ENCODE measurements around the gene CARD9. TPM values are rescaled to one million over a fixed set of nuclear protein-coding genes. Genes with fewer than 3 reads are reported as not detected.

CARD9 gene
- total and polyA plus RNA-seq, 8 donors, result 0.92 to 8.2 (median 1.3) TPM; not detected in 1

- WGBS, 5 donors, result 83 to 89% (median 88%) methylated on average over 5 to 20 of the region's 20 CpGs
- Histone ChIP-seq H3K27me3 (no peaks in the 10 kb centered on the region), H3K27ac (no peak overlapping the region), H3K36me3 (peaks cover 0 to 20% (median 7%) of the 10 kb centered on the region in 4 donors), H3K4me1 (peaks cover 28 to 38% (median 36%) of the 10 kb centered on the region in 4 donors), H3K4me3 (no peak overlapping the region), H3K9me3 (no peaks in the 10 kb centered on the region)
- no peak for DNase-seq
- intact Hi-C loops (cut with DNase I; ENCODE audit: low total_unique reads), result no loop called here
- TF ChIP-seq, protein P1, sequence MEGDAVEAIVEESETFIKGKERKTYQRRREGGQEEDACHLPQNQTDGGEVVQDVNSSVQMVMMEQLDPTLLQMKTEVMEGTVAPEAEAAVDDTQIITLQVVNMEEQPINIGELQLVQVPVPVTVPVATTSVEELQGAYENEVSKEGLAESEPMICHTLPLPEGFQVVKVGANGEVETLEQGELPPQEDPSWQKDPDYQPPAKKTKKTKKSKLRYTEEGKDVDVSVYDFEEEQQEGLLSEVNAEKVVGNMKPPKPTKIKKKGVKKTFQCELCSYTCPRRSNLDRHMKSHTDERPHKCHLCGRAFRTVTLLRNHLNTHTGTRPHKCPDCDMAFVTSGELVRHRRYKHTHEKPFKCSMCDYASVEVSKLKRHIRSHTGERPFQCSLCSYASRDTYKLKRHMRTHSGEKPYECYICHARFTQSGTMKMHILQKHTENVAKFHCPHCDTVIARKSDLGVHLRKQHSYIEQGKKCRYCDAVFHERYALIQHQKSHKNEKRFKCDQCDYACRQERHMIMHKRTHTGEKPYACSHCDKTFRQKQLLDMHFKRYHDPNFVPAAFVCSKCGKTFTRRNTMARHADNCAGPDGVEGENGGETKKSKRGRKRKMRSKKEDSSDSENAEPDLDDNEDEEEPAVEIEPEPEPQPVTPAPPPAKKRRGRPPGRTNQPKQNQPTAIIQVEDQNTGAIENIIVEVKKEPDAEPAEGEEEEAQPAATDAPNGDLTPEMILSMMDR (IDR thresholded peaks at IDR 0.05), result no peak
- TF ChIP-seq POLR2AphosphoS5 (IDR thresholded peaks at IDR 0.05), result no peak
- TF ChIP-seq EP300 (IDR thresholded peaks at IDR 0.05), result no peak
- no peak for TF ChIP-seq POLR2A (IDR thresholded peaks at IDR 0.05)
Measured at GRCh38 chr9:136346927-136347465, 26.5 kb downstream of the CARD9 start.

DNA sequence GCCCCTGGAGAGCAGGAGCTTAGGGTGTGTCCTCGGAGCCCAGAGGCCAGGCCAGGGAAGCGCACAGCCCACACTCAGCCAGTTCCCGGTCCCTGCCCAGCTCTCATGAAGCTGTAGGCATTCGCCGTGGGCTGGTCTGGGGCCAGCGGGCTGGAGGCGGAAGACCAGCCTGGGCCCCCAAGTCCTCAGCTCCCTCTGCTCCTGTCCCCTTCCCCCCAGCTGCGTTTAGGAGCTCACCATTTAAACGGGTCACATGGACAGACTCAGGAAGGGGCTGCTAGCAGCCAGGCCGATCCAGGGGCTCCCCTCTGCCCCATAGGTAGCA is 27.4 kb downstream of the CARD9 start:
- TF ChIP-seq POLR2AphosphoS5 (IDR thresholded peaks at IDR 0.05) (no peak), EP300 (IDR thresholded peaks at IDR 0.05) (no peak), POLR2A (IDR thresholded peaks at IDR 0.05) (no peak)
- TF ChIP-seq, protein P1 (IDR thresholded peaks at IDR 0.05), result no peak
- Histone ChIP-seq H3K9me3 (no peaks in the 10 kb centered on the region), H3K4me3 (peak overlapping the region in 1 of 4 donors; percentile 24), H3K27me3 (no peaks in the 10 kb centered on the region), H3K27ac (peak overlapping the region; percentile 17 to 43 (median 39)), H3K36me3 (peaks cover 0 to 20% (median 7%) of the 10 kb centered on the region in 4 donors), H3K4me1 (peaks cover 36 to 46% (median 43%) of the 10 kb centered on the region in 4 donors)
- intact Hi-C loops (cut with DNase I; ENCODE audit: low total_unique reads), result no loop called here
- DNase-seq, result peak in 1 of 2 donors; percentile 27
- 21 to 44% (median 37%) methylated on average over 5 to 10 of the region's 10 CpGs for WGBS, 5 donors

- Histone ChIP-seq H3K9me3 (no peaks in the 10 kb centered on the region), H3K4me1 (peaks cover 36 to 47% (median 46%) of the 10 kb centered on the region in 4 donors), H3K27me3 (no peaks in the 10 kb centered on the region), H3K27ac (peak overlapping the region; percentile 17 to 43 (median 39)), H3K36me3 (peaks cover 0 to 20% (median 10%) of the 10 kb centered on the region in 4 donors), H3K4me3 (peak overlapping the region in 2 of 4 donors; percentile 11 to 24)
- intact Hi-C loops (cut with DNase I; ENCODE audit: low total_unique reads), result no loop called here
- TF ChIP-seq POLR2A (IDR thresholded peaks at IDR 0.05) (no peak), POLR2AphosphoS5 (IDR thresholded peaks at IDR 0.05) (no peak)
- TF ChIP-seq, protein P1 (IDR thresholded peaks at IDR 0.05), result peak in 4 of 7 experiments; percentile 13 to 49 (median 40)
- peak; percentile 80 for DNase-seq
- 42 to 63% (median 46%) methylated on average over 19 to 43 of the region's 43 CpGs for WGBS, 5 donors
Measured at GRCh38 chr9:136345281-136346156, 27.9 kb downstream of the CARD9 start.

- H3K27ac ChIP-seq, result peak overlapping the region in 1 of 5 donors; percentile 39
- H3K36me3 ChIP-seq, result peaks cover 0 to 19% (median 8%) of the 10 kb centered on the region in 4 donors
- DNase-seq, result no peak
- peaks cover 36 to 49% (median 47%) of the 10 kb centered on the region in 4 donors for H3K4me1 ChIP-seq
- H3K9me3 ChIP-seq, result no peaks in the 10 kb centered on the region
- 69 to 80% (median 74%) methylated on average over 20 to 21 of the region's 21 CpGs for WGBS, 5 donors
- H3K4me3 ChIP-seq, result no peak overlapping the region
- H3K27me3 ChIP-seq, result no peaks in the 10 kb centered on the region
- TF ChIP-seq POLR2A (IDR thresholded peaks at IDR 0.05) (no peak), POLR2AphosphoS5 (IDR thresholded peaks at IDR 0.05) (no peak), EP300 (IDR thresholded peaks at IDR 0.05) (no peak)
- TF ChIP-seq, protein P1 (IDR thresholded peaks at IDR 0.05), result no peak
- intact Hi-C loops (cut with DNase I; ENCODE audit: low total_unique reads), result no loop called here
Measured at GRCh38 chr9:136344544-136345280, 28.8 kb downstream of the CARD9 start.

All from stomach (tissue), 9 donors.